Measurements from ENCODE around the gene INPP4B. TPM values are rescaled to one million over a fixed set of nuclear protein-coding genes. Genes with fewer than 3 reads are reported as not detected.

Gene INPP4B
- total RNA-seq, 1 experiment from 2014 or later = 0.07 TPM

DNA sequence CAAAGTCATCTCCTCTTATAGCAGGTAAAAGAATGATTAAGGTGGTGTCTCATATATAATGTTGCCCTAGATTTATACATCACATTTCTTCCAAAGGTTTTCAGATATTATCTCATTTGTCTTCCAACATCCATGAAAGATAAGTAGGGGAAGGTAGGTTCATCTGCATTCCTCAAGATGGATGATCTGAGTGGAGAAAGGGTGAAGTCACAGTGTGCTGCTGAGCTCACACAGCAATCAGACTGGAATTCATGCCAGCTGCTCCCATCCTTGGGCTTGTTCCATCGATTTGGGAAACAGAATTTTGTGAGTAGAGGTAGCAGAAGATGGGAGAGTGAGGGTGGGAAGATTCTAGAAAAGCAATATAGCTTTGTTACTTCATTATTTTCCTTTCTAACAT lies 482.4 kb downstream of the INPP4B start:
- peaks cover 22 to 27% of the 10 kb centered on the region in 2 experiments for H3K4me1 Mint-ChIP-seq
- Histone ChIP-seq H3K23me2 (ENCODE audit: insufficient read length, low read depth, low read length, poor library complexity, severe bottlenecking) (no peaks in the 10 kb centered on the region), H4K91ac (ENCODE audit: insufficient read length, low read depth, low read length) (no peak overlapping the region), H3K4ac (ENCODE audit: low read depth, low read length) (no peak overlapping the region), H3K79me2 (ENCODE audit: insufficient read depth, low read length) (no peaks in the 10 kb centered on the region), H3K14ac (ENCODE audit: insufficient read depth, low read length) (no peak overlapping the region), H3K9me3 (ENCODE audit: control insufficient read depth, low read depth, low read length) (no peaks in the 10 kb centered on the region), H2BK20ac (ENCODE audit: low read depth, low read length, poor library complexity, severe bottlenecking) (no peak overlapping the region), H3K18ac (ENCODE audit: insufficient read length, low read depth, low read length) (no peak overlapping the region), H4K8ac (replicated peaks; ENCODE audit: insufficient read length, low read depth, low read length) (no peak overlapping the region), H4K5ac (ENCODE audit: insufficient read length, low read depth, low read length) (no peak overlapping the region), H3K79me1 (ENCODE audit: insufficient read depth, low read depth, low read length, poor library complexity, severe bottlenecking) (no peaks in the 10 kb centered on the region), H3K4me2 (ENCODE audit: insufficient read depth, insufficient read length, low read length) (no peak overlapping the region), H3K56ac (ENCODE audit: insufficient read length, low read depth, low read length) (no peak overlapping the region), H2BK5ac (ENCODE audit: insufficient read length, low read length) (no peak overlapping the region), H2BK120ac (ENCODE audit: low read depth, low read length, poor library complexity, severe bottlenecking) (no peak overlapping the region), H3K27me3 (ENCODE audit: insufficient read depth, low read length) (no peaks in the 10 kb centered on the region), H3K23ac (ENCODE audit: insufficient read length, low read depth, low read length) (no peak overlapping the region), H3T11ph (ENCODE audit: low read length) (no peak overlapping the region), H4K20me1 (ENCODE audit: control insufficient read depth, insufficient read depth, insufficient read length) (no peaks in the 10 kb centered on the region), H2BK15ac (ENCODE audit: low read depth, low read length) (no peak overlapping the region), H2AK5ac (ENCODE audit: insufficient read length, low read length) (no peak overlapping the region), H3K4me1 (ENCODE audit: insufficient read depth, low read length) (peaks cover 3% of the 10 kb centered on the region; the same call in 1 of the 2 replicates), H3K27ac (ENCODE audit: insufficient read length, low read depth, low read length) (no peak overlapping the region), H2BK12ac (ENCODE audit: insufficient read length, low read depth, low read length) (no peak overlapping the region), H2AFZ (ENCODE audit: low read length) (no peak overlapping the region), H3K9ac (ENCODE audit: extremely low read depth, insufficient read length, low read length) (no peak overlapping the region)
- no peak for DNase-seq
- no peak overlapping the region for H3K27ac Mint-ChIP-seq
- no CpG with 5 or more reads among the region's 1 CpG for WGBS (ENCODE audit: extremely low coverage, insufficient read length, low lambda C conversion rate)
- no peak overlapping the region for H3K4me3 Mint-ChIP-seq
- H3K27me3 Mint-ChIP-seq (ENCODE audit: low read depth) = no peaks in the 10 kb centered on the region
- TF ChIP-seq, protein P1, sequence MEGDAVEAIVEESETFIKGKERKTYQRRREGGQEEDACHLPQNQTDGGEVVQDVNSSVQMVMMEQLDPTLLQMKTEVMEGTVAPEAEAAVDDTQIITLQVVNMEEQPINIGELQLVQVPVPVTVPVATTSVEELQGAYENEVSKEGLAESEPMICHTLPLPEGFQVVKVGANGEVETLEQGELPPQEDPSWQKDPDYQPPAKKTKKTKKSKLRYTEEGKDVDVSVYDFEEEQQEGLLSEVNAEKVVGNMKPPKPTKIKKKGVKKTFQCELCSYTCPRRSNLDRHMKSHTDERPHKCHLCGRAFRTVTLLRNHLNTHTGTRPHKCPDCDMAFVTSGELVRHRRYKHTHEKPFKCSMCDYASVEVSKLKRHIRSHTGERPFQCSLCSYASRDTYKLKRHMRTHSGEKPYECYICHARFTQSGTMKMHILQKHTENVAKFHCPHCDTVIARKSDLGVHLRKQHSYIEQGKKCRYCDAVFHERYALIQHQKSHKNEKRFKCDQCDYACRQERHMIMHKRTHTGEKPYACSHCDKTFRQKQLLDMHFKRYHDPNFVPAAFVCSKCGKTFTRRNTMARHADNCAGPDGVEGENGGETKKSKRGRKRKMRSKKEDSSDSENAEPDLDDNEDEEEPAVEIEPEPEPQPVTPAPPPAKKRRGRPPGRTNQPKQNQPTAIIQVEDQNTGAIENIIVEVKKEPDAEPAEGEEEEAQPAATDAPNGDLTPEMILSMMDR (conservative IDR thresholded peaks at IDR 0.05) = no peak
- peaks cover 0 to under 1% (median 0%) of the 10 kb centered on the region in 3 experiments; a peak in 2 of 7 replicates for H3K36me3 Mint-ChIP-seq (ENCODE audit: insufficient read depth in 1 of 3, low read depth in 3 of 3)
- H3K9me3 Mint-ChIP-seq = no peaks in the 10 kb centered on the region

All from H9 (cell line).